Endothelial cell of umbilical vein (primary cell): ENCODE measurements around the gene DNAH1.

ENCODE experiments used
- CTCF ChIP-seq, 2 donors: IDR thresholded peaks; 1 replicate in 1 of 2; 2 replicates in 1 of 2; pipeline ENCODE4 v1.5.1; 2011; ENCODE audit warnings: low read length in 2 of 2, mild to moderate bottlenecking in 2 of 2, moderate library complexity in 2 of 2, control low read depth in 1 of 2, inconsistent platforms in 1 of 2, low read depth in 1 of 2; ENCODE audit not compliant: insufficient read depth in 1 of 2; ENCODE audit errors: extremely low read depth in 1 of 2
- EZH2 ChIP-seq: IDR thresholded peaks from 2 replicates; pipeline ENCODE4 v1.6.1; 2012; ENCODE audit warnings: borderline replicate concordance, low read depth, mild to moderate bottlenecking, moderate library complexity, low read length, inconsistent platforms; ENCODE audit not compliant: severe bottlenecking
- JUN ChIP-seq: IDR thresholded peaks from 2 replicates; pipeline ENCODE4 v1.6.1; 2011; ENCODE audit warnings: borderline replicate concordance, low read depth; ENCODE audit not compliant: insufficient read length, insufficient read depth
- MAX ChIP-seq: IDR thresholded peaks from 2 replicates; pipeline ENCODE4 v1.6.1; 2011; ENCODE audit not compliant: insufficient read depth, insufficient read length
- MYC ChIP-seq: IDR thresholded peaks from one replicate; pipeline ENCODE4 v1.6.1; 2011; ENCODE audit warnings: mild to moderate bottlenecking, low read depth, low read length
- POLR2A ChIP-seq: IDR thresholded peaks from 2 replicates; pipeline ENCODE4 v1.6.1; 2012; ENCODE audit warnings: low read depth, mild to moderate bottlenecking, control low read depth, low read length
- POLR2AphosphoS5 ChIP-seq: IDR thresholded peaks from 2 replicates; pipeline ENCODE4 v1.6.1; 2012; ENCODE audit warnings: low read depth, mild to moderate bottlenecking, control low read depth, low read length, moderate library complexity; ENCODE audit not compliant: insufficient read depth

- TF ChIP-seq CTCF (IDR thresholded peaks at IDR 0.05; ENCODE audit: extremely low read depth in 1 of 2, insufficient read depth in 1 of 2, low read depth in 1 of 2, low read length in 2 of 2) (no peak), MAX (no peak), POLR2AphosphoS5 (no peak), POLR2A (no peak), JUN (no peak), MYC (no peak), EZH2 (no peak)
Measured at GRCh38 chr3:52361454-52361853, 45.3 kb downstream of the DNAH1 start.
